SK-N-SH (cell line): ENCODE data around the gene ANO6. TPM values are rescaled to one million over a fixed set of nuclear protein-coding genes. Genes with fewer than 3 reads are reported as not detected.

Experiments used
- CTCF ChIA-PET: fragments of 300-600, 350-600 bp; formaldehyde crosslinking; extraction: SDS; loops from one replicate; lab custom pipeline; 2021; lab: Yijun Ruan, JAX
- POLR2A ChIA-PET: fragments of 350-600 bp; sonication (Branson Sonifier 250); formaldehyde crosslinking; extraction: SDS; loops from one replicate; lab custom pipeline; 2020; ENCODE audit warnings: antibody characterized with exemption, inconsistent platforms; lab: Yijun Ruan, JAX
- DNase-seq: peaks from one replicate; pipeline ENCODE4 v3.0.0; 2012
- H2AFZ ChIP-seq: fragments of 200-600 bp; sonication (generic); 2 replicates; pipeline ENCODE4 v1.8.1; 2016; ENCODE audit warnings: antibody characterized with exemption, mild to moderate bottlenecking, low read depth
- H3F3A ChIP-seq: fragments of 200-600 bp; sonication (generic); replicated peaks from 2 replicates; pipeline ENCODE3; 2016; ENCODE audit warnings: antibody characterized with exemption, mild to moderate bottlenecking; ENCODE audit not compliant: insufficient read depth
- H3K27ac ChIP-seq, 2 experiments: fragments of 200-500 bp in 1 of 2; fragments of 200-600 bp in 1 of 2; sonication (Bioruptor generic) in 1 of 2; sonication (generic), shearing (Covaris generic) in 1 of 2; 2 replicates each; pipeline versions ENCODE4 v1.5.1 to v1.6.1; 2014 to 2016; ENCODE audit warnings: low read depth in 2 of 2, inconsistent platforms in 1 of 2, low read length in 1 of 2, mild to moderate bottlenecking in 1 of 2, mixed read lengths in 1 of 2
- H3K27me3 ChIP-seq: fragments of 200-600 bp; sonication (generic), shearing (Covaris generic); 2 replicates; pipeline ENCODE4 v1.6.1; 2016; ENCODE audit warnings: mixed run types; ENCODE audit not compliant: insufficient read depth
- H3K36me3 ChIP-seq, 2 experiments: fragments of 200-500 bp in 1 of 2; fragments of 200-600 bp in 1 of 2; sonication (Bioruptor generic) in 1 of 2; sonication (generic) in 1 of 2; replicated peaks in 1 of 2; 2 replicates each; pipeline versions ENCODE3 to v1.5.1; 2014 to 2016; ENCODE audit warnings: low read length in 1 of 2, mild to moderate bottlenecking in 1 of 2; ENCODE audit not compliant: insufficient read depth in 2 of 2, control insufficient read depth in 1 of 2
- H3K4me1 ChIP-seq, 2 experiments: fragments of 200-500 bp in 1 of 2; fragments of 200-600 bp in 1 of 2; sonication (Bioruptor generic) in 1 of 2; sonication (generic), shearing (Covaris generic) in 1 of 2; 2 replicates each; pipeline versions ENCODE4 v1.5.1 to v1.6.1; 2014 to 2016; ENCODE audit warnings: low read depth in 1 of 2, low read length in 1 of 2, mixed run types in 1 of 2; ENCODE audit not compliant: insufficient read depth in 2 of 2, control insufficient read depth in 1 of 2
- H3K4me2 ChIP-seq: fragments of 200-600 bp; sonication (generic), shearing (Covaris generic); 2 replicates; pipeline ENCODE4 v1.6.1; 2017; ENCODE audit warnings: mixed run types
- H3K4me3 ChIP-seq, 2 experiments: fragments of 200-500 bp in 1 of 2; fragments of 200-600 bp in 1 of 2; sonication (Bioruptor generic) in 1 of 2; sonication (generic), shearing (Covaris generic) in 1 of 2; 2 replicates each; pipeline versions ENCODE4 v1.5.1 to v1.8.1; 2014 to 2016; ENCODE audit warnings: low read depth in 2 of 2, inconsistent platforms in 1 of 2, low read length in 1 of 2, mild to moderate bottlenecking in 1 of 2, mixed read lengths in 1 of 2, moderate library complexity in 1 of 2
- H3K79me2 ChIP-seq: fragments of 200-600 bp; sonication (generic); 2 replicates; pipeline ENCODE4 v1.8.1; 2017; ENCODE audit warnings: mild to moderate bottlenecking; ENCODE audit not compliant: insufficient read depth
- H3K9ac ChIP-seq: fragments of 200-600 bp; sonication (generic); 2 replicates; pipeline ENCODE4 v1.6.1; 2017; ENCODE audit warnings: mixed run types
- H3K9me2 ChIP-seq: fragments of 200-600 bp; sonication (generic); 2 replicates; pipeline ENCODE4 v1.6.1; 2017; ENCODE audit warnings: mixed run types
- H3K9me3 ChIP-seq: fragments of 200-600 bp; sonication (generic); 2 replicates; pipeline ENCODE4 v1.6.1; 2017; ENCODE audit warnings: mixed run types, mild to moderate bottlenecking, moderate library complexity
- H4K20me1 ChIP-seq: fragments of 200-600 bp; sonication (generic); 2 replicates; pipeline ENCODE4 v1.6.1; 2017; ENCODE audit warnings: mild to moderate bottlenecking, mixed run types; ENCODE audit not compliant: insufficient read depth
- ELF1 ChIP-seq: IDR thresholded peaks from 2 replicates; pipeline ENCODE4 v1.4.0; 2012
- EP300 ChIP-seq, 2 experiments: IDR thresholded peaks; 2 replicates each; pipeline versions ENCODE4 v1.4.0 to v1.6.1; 2012; ENCODE audit warnings: borderline replicate concordance in 1 of 2, low read depth in 1 of 2, low read length in 1 of 2
- EZH2phosphoT487 ChIP-seq: fragments of 200-600 bp; sonication (generic); IDR thresholded peaks from 2 replicates; pipeline ENCODE4 v1.6.1; 2017; ENCODE audit warnings: low read depth, mixed run types, mild to moderate bottlenecking, antibody characterized with exemption, moderate library complexity, borderline replicate concordance
- FOXJ3 ChIP-seq: sonication (generic); formaldehyde crosslinking; IDR thresholded peaks from 2 replicates; pipeline ENCODE4 v1.5.1; 2020; ENCODE audit warnings: mild to moderate bottlenecking, missing genetic modification reagents
- GABPA ChIP-seq: IDR thresholded peaks from 2 replicates; pipeline ENCODE4 v1.4.0; 2012; ENCODE audit warnings: low read depth, mild to moderate bottlenecking
- GATA2 ChIP-seq: sonication (generic); formaldehyde crosslinking; IDR thresholded peaks from 2 replicates; pipeline ENCODE4 v1.5.0; 2020; ENCODE audit warnings: mild to moderate bottlenecking, missing genetic modification reagents
- NFIC ChIP-seq: IDR thresholded peaks from 2 replicates; pipeline ENCODE4 v1.4.0; 2012; ENCODE audit warnings: borderline replicate concordance
- POLR2AphosphoS5 ChIP-seq: IDR thresholded peaks from 2 replicates; pipeline ENCODE4 v1.6.1; 2012; ENCODE audit warnings: low read depth, low read length
- RCOR1 ChIP-seq: fragments of 150-350 bp; IDR thresholded peaks from 2 replicates; pipeline ENCODE4 v1.6.1; 2017; ENCODE audit warnings: antibody characterized with exemption, low read length
- RFX5 ChIP-seq: IDR thresholded peaks from 2 replicates; pipeline ENCODE4 v1.6.1; 2012; ENCODE audit warnings: mild to moderate bottlenecking, improper control_type of control experiment, low read length
- SIN3A ChIP-seq: IDR thresholded peaks from 2 replicates; pipeline ENCODE4 v1.6.1; 2012; ENCODE audit warnings: low read depth, mild to moderate bottlenecking, low read length, moderate library complexity, borderline replicate concordance
- SMC3 ChIP-seq: IDR thresholded peaks from 2 replicates; pipeline ENCODE4 v1.6.1; 2012; ENCODE audit warnings: low read depth, low read length, improper control_type of control experiment
- TAF1 ChIP-seq: IDR thresholded peaks from 2 replicates; pipeline ENCODE4 v1.6.1; 2012; ENCODE audit warnings: low read depth, mild to moderate bottlenecking, low read length, moderate library complexity, borderline replicate concordance
- YY1 ChIP-seq: IDR thresholded peaks from 2 replicates; pipeline ENCODE4 v1.4.0; 2012; ENCODE audit warnings: low read depth, mild to moderate bottlenecking
- WGBS: methylation state at CpG from one replicate; pipeline ENCODE4 v1.1.6; 2017; ENCODE audit warnings: low lambda C conversion rate; 5-methylcytosine and 5-hydroxymethylcytosine counted together
- polyA plus RNA-seq, 3 experiments: library from polyadenylated mRNA; depleted of rRNA; stranded (reverse); fragments of >200 nt; gene quantifications; 2 replicates each; pipeline ENCODE4 v1.2.3, GENCODE V29; 2012
- TF ChIP-seq, protein P1 (sequence below): IDR thresholded peaks from 2 replicates; pipeline ENCODE4; 2012
- TF ChIP-seq, protein P2 (sequence below): fragments of 150-350 bp; IDR thresholded peaks from 2 replicates; pipeline ENCODE4 v1.6.1; 2016; ENCODE audit warnings: mild to moderate bottlenecking, low read depth, low read length
- TF ChIP-seq, protein P3 (sequence below): IDR thresholded peaks from 2 replicates; pipeline ENCODE4 v1.4.0; 2012; ENCODE audit warnings: low read depth, borderline replicate concordance
- TF ChIP-seq, protein P4 (sequence below): IDR thresholded peaks from 2 replicates; pipeline ENCODE4 v1.6.1; 2012; ENCODE audit warnings: mild to moderate bottlenecking, low read depth, low read length, moderate library complexity

The ANO6 gene
- polyA plus RNA-seq, 1 of the 3 experiments (the other 2 are of a cell fraction) = 20.1 TPM

DNA sequence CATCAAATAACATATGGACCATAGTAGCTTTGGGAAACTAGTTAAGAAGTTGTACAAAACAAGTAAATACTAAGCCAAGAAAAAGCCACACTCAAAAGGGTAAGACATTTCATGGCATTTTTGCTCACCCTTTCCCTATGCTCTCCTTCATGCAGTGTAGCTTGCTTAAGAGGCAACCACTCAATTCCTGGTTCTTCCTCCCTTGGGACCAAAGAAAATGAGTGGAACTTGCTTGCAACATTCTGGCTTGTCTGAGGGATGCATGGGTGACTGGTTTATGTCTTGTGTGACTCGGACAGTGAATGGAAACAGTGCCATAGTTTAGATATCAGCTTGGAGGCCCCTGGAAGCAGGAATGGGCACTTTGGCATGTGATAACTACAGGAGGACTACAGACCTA, 261.6 kb downstream of the ANO6 start:
- Histone ChIP-seq H3K4me2 (no peak overlapping the region), H3K4me1 (no peaks in the 10 kb centered on the region), H3F3A (no peaks in the 10 kb centered on the region), H3K9me2 (no peaks in the 10 kb centered on the region), H3K4me3 (no peak overlapping the region), H3K9ac (no peak overlapping the region), H3K9me3 (no peaks in the 10 kb centered on the region), H3K27ac (no peak overlapping the region), H3K36me3 (no peaks in the 10 kb centered on the region), H2AFZ (no peak overlapping the region), H3K79me2 (no peaks in the 10 kb centered on the region), H3K27me3 (no peaks in the 10 kb centered on the region), H4K20me1 (no peaks in the 10 kb centered on the region)
- TF ChIP-seq FOXJ3 (CRISPR knock-in tag) = no peak
- TF ChIP-seq GATA2 = no peak
- no peak for TF ChIP-seq RFX5
- no peak for TF ChIP-seq POLR2AphosphoS5
- TF ChIP-seq EZH2phosphoT487 = no peak
- TF ChIP-seq ELF1 = no peak
- TF ChIP-seq, protein P1, sequence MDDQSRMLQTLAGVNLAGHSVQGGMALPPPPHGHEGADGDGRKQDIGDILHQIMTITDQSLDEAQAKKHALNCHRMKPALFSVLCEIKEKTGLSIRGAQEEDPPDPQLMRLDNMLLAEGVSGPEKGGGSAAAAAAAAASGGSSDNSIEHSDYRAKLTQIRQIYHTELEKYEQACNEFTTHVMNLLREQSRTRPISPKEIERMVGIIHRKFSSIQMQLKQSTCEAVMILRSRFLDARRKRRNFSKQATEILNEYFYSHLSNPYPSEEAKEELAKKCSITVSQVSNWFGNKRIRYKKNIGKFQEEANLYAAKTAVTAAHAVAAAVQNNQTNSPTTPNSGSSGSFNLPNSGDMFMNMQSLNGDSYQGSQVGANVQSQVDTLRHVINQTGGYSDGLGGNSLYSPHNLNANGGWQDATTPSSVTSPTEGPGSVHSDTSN = no peak
- TF ChIP-seq SMC3 = no peak
- TF ChIP-seq YY1 = no peak
- TF ChIP-seq TAF1 = no peak
- TF ChIP-seq EP300 (IDR thresholded peaks at IDR 0.05; ENCODE audit: borderline replicate concordance in 1 of 2, low read depth in 1 of 2, low read length in 1 of 2) = no peak
- TF ChIP-seq SIN3A = no peak
- TF ChIP-seq, protein P2, sequence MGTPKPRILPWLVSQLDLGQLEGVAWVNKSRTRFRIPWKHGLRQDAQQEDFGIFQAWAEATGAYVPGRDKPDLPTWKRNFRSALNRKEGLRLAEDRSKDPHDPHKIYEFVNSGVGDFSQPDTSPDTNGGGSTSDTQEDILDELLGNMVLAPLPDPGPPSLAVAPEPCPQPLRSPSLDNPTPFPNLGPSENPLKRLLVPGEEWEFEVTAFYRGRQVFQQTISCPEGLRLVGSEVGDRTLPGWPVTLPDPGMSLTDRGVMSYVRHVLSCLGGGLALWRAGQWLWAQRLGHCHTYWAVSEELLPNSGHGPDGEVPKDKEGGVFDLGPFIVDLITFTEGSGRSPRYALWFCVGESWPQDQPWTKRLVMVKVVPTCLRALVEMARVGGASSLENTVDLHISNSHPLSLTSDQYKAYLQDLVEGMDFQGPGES = no peak
- TF ChIP-seq, protein P3, sequence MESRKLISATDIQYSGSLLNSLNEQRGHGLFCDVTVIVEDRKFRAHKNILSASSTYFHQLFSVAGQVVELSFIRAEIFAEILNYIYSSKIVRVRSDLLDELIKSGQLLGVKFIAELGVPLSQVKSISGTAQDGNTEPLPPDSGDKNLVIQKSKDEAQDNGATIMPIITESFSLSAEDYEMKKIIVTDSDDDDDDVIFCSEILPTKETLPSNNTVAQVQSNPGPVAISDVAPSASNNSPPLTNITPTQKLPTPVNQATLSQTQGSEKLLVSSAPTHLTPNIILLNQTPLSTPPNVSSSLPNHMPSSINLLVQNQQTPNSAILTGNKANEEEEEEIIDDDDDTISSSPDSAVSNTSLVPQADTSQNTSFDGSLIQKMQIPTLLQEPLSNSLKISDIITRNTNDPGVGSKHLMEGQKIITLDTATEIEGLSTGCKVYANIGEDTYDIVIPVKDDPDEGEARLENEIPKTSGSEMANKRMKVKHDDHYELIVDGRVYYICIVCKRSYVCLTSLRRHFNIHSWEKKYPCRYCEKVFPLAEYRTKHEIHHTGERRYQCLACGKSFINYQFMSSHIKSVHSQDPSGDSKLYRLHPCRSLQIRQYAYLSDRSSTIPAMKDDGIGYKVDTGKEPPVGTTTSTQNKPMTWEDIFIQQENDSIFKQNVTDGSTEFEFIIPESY = no peak
- 13% methylated on average over 1 of the region's 1 CpG for WGBS
- ChIA-PET CTCF (interaction anchor here (1.4 kb wide), 1 partner anchor 251 kb away, joined by 3 read pairs; no protein-coding TSS in a partner anchor), POLR2A (no interaction called here)
- no peak for DNase-seq

DNA sequence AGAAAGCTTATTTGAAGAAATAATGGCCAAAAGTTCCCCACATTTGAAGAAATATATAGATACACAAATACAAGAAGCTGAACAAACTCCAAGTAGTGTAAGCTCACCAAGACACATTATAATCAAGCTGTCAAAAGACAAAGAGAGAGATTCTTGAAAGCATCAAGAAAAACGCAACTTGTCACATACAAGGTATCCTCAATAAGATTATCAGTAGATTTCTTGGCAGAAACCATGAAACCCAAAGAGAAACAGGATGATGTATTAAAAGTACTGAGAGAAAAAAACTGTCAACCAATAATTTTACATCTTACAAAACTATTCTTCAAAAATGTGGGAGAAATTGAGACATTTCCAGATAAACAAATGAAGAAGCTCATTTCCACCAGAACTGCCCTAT, 263.0 kb downstream of the ANO6 start:
- Histone ChIP-seq H3K9me3 (no peaks in the 10 kb centered on the region), H3K4me1 (no peaks in the 10 kb centered on the region)
- CTCF ChIA-PET = no interaction called here
- no peak for TF ChIP-seq RCOR1
- no peak for TF ChIP-seq NFIC
- TF ChIP-seq, protein P2 = no peak
- TF ChIP-seq GABPA = no peak
- TF ChIP-seq, protein P1 = no peak
- TF ChIP-seq, protein P4, sequence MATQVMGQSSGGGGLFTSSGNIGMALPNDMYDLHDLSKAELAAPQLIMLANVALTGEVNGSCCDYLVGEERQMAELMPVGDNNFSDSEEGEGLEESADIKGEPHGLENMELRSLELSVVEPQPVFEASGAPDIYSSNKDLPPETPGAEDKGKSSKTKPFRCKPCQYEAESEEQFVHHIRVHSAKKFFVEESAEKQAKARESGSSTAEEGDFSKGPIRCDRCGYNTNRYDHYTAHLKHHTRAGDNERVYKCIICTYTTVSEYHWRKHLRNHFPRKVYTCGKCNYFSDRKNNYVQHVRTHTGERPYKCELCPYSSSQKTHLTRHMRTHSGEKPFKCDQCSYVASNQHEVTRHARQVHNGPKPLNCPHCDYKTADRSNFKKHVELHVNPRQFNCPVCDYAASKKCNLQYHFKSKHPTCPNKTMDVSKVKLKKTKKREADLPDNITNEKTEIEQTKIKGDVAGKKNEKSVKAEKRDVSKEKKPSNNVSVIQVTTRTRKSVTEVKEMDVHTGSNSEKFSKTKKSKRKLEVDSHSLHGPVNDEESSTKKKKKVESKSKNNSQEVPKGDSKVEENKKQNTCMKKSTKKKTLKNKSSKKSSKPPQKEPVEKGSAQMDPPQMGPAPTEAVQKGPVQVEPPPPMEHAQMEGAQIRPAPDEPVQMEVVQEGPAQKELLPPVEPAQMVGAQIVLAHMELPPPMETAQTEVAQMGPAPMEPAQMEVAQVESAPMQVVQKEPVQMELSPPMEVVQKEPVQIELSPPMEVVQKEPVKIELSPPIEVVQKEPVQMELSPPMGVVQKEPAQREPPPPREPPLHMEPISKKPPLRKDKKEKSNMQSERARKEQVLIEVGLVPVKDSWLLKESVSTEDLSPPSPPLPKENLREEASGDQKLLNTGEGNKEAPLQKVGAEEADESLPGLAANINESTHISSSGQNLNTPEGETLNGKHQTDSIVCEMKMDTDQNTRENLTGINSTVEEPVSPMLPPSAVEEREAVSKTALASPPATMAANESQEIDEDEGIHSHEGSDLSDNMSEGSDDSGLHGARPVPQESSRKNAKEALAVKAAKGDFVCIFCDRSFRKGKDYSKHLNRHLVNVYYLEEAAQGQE = no peak

More for the DNA sequence above, 263.0 kb downstream of the ANO6 start:
- H3K9ac ChIP-seq = no peak overlapping the region
- H3K4me2 ChIP-seq = no peak overlapping the region
- no peak overlapping the region for H3K4me3 ChIP-seq
- H4K20me1 ChIP-seq = no peaks in the 10 kb centered on the region
- POLR2A ChIA-PET = no interaction called here
- no peaks in the 10 kb centered on the region for H3K79me2 ChIP-seq
- no peak overlapping the region for H3K27ac ChIP-seq
- DNase-seq = no peak
- no peak overlapping the region for H2AFZ ChIP-seq
- 45% methylated on average over 1 of the region's 1 CpG for WGBS
- H3K27me3 ChIP-seq = no peaks in the 10 kb centered on the region
- H3F3A ChIP-seq = no peaks in the 10 kb centered on the region
- no peaks in the 10 kb centered on the region for H3K36me3 ChIP-seq
- H3K9me2 ChIP-seq = no peaks in the 10 kb centered on the region
